HCT116 (cell line): Measurements from ENCODE around the gene RASGRF1. TPM values are rescaled to one million over a fixed set of nuclear protein-coding genes. Genes with fewer than 3 reads are reported as not detected.

Source experiments
- ATAC-seq: fragments of 200-7000 bp; cut with Tn5 transposase; 2 replicates; pipeline ENCODE4 v1.9.1; 2020; ENCODE audit warnings: mild to moderate bottlenecking, moderate library complexity
- BruUV-seq: library from RNA; stranded (reverse); fragments of 400-500 nt; replicated peaks from 2 replicates; lab custom pipeline; 2021; lab: Mats Ljungman, UMichigan
- CTCF ChIA-PET: fragments of 300-600 bp; sonication (Branson Sonifier 250); formaldehyde crosslinking; loops from one replicate; lab custom pipeline; 2021; ENCODE audit warnings: antibody characterized with exemption; lab: Charles Lee
- POLR2A ChIA-PET: fragments of 300-600, 350-600 bp; sonication (Branson Sonifier 250); formaldehyde crosslinking; loops from one replicate; lab custom pipeline; 2021; ENCODE audit warnings: antibody characterized with exemption; lab: Charles Lee
- RAD21 ChIA-PET, 2 experiments: fragments of 300-600 bp; sonication (Branson Sonifier 250); formaldehyde crosslinking; loops; one replicate each; lab custom pipeline; 2023; ENCODE audit warnings: low total read pairs in 2 of 2; ENCODE audit not compliant: uncharacterized antibody in 2 of 2, unreplicated experiment in 2 of 2, low non-redundant PET in 1 of 2; lab: Charles Lee
- DNase-seq: peaks from one replicate; pipeline ENCODE4 v3.0.0-alpha.2; 2010; ENCODE audit warnings: low read depth, low spot score
- H2AFZ ChIP-seq: fragments of 200-600 bp; shearing (Covaris generic), sonication (generic); 2 replicates; pipeline ENCODE4 v1.6.1; 2017; ENCODE audit warnings: low read depth, mixed run types, mixed read lengths, antibody characterized with exemption, low read length; ENCODE audit not compliant: poor library complexity, severe bottlenecking
- H3K27ac ChIP-seq: 2 replicates; pipeline ENCODE4 v1.5.1; 2012; ENCODE audit warnings: low read depth, low read length
- H3K27me3 ChIP-seq: fragments of 200-600 bp; sonication (generic); 2 replicates; pipeline ENCODE4 v1.6.1; 2016; ENCODE audit warnings: mixed run types, low read length, mixed read lengths; ENCODE audit not compliant: insufficient read depth
- H3K36me3 ChIP-seq, 2 experiments: fragments of 200-500 bp in 1 of 2; fragments of 200-600 bp in 1 of 2; sonication (Bioruptor generic) in 1 of 2; sonication (generic) in 1 of 2; 2 replicates each; pipeline versions ENCODE4 v1.5.1 to v1.6.1; 2014 to 2016; ENCODE audit warnings: low read length in 2 of 2, inconsistent platforms in 1 of 2, mixed read lengths in 1 of 2, mixed run types in 1 of 2; ENCODE audit not compliant: insufficient read depth in 2 of 2, control insufficient read depth in 1 of 2
- H3K4me1 ChIP-seq, 2 experiments: fragments of 200-600 bp in 1 of 2; sonication (generic) in 1 of 2; 2 replicates each; pipeline versions ENCODE4 v1.5.1 to v1.6.1; 2012 to 2017; ENCODE audit warnings: low read length in 2 of 2, inconsistent platforms in 1 of 2, mild to moderate bottlenecking in 1 of 2, mixed read lengths in 1 of 2, mixed run types in 1 of 2, moderate library complexity in 1 of 2; ENCODE audit not compliant: insufficient read depth in 2 of 2, control insufficient read depth in 1 of 2
- H3K4me2 ChIP-seq: fragments of 200-600 bp; sonication (generic); 2 replicates; pipeline ENCODE4 v1.6.1; 2017; ENCODE audit warnings: mixed run types, low read length, mixed read lengths
- H3K4me3 ChIP-seq, 2 experiments: fragments of 200-600 bp in 1 of 2; sonication (generic) in 1 of 2; replicated peaks in 1 of 2; 2 replicates each; pipeline ENCODE4 v1.5.1; 2011 to 2016; ENCODE audit warnings: low read length in 2 of 2, control low read depth in 1 of 2, low read depth in 1 of 2, mild to moderate bottlenecking in 1 of 2, mixed read lengths in 1 of 2, mixed run types in 1 of 2
- H3K79me2 ChIP-seq: fragments of 200-600 bp; sonication (generic); 2 replicates; pipeline ENCODE4 v1.6.1; 2017; ENCODE audit warnings: mild to moderate bottlenecking, mixed run types, low read length, moderate library complexity, mixed read lengths; ENCODE audit not compliant: insufficient read depth
- H3K9ac ChIP-seq: fragments of 200-600 bp; sonication (generic); 2 replicates; pipeline ENCODE4 v1.6.1; 2016; ENCODE audit warnings: low read length, mixed read lengths
- H3K9me2 ChIP-seq: fragments of 200-600 bp; sonication (generic), shearing (Covaris generic); 2 replicates; pipeline ENCODE4 v1.6.1; 2017; ENCODE audit warnings: mixed run types, mild to moderate bottlenecking, moderate library complexity; ENCODE audit not compliant: insufficient read depth
- H3K9me3 ChIP-seq, 2 experiments: fragments of 200-500 bp in 1 of 2; fragments of 200-600 bp in 1 of 2; sonication (Bioruptor generic) in 1 of 2; sonication (generic) in 1 of 2; 2 replicates each; pipeline ENCODE4 v1.6.1; 2014 to 2017; ENCODE audit warnings: low read length in 2 of 2, mixed read lengths in 2 of 2, inconsistent platforms in 1 of 2, low read depth in 1 of 2, mild to moderate bottlenecking in 1 of 2, mixed run types in 1 of 2, moderate library complexity in 1 of 2; ENCODE audit not compliant: control insufficient read depth in 1 of 2, insufficient read depth in 1 of 2
- H4K20me1 ChIP-seq: fragments of 200-600 bp; sonication (generic), shearing (Covaris generic); 2 replicates; pipeline ENCODE4 v1.6.1; 2017; ENCODE audit warnings: mixed run types, mild to moderate bottlenecking, moderate library complexity; ENCODE audit not compliant: insufficient read depth
- ATF3 ChIP-seq: IDR thresholded peaks from 2 replicates; pipeline ENCODE4 v1.6.1; 2012
- CBX3 ChIP-seq: IDR thresholded peaks from 2 replicates; pipeline ENCODE4 v1.6.1; 2012; ENCODE audit warnings: low read depth
- CEBPB ChIP-seq: IDR thresholded peaks from 2 replicates; pipeline ENCODE4 v1.6.1; 2012; ENCODE audit warnings: low read depth
- CTCF ChIP-seq, 3 experiments: fragments of 200-600 bp in 1 of 3; sonication (generic) in 1 of 3; IDR thresholded peaks in 2 of 3; conservative IDR thresholded peaks in 1 of 3; 2 replicates each; pipeline ENCODE4 v1.5.1; 2012 to 2017; ENCODE audit warnings: low read depth in 2 of 3, low read length in 2 of 3, antibody characterized with exemption in 1 of 3, borderline replicate concordance in 1 of 3, control low read depth in 1 of 3, mild to moderate bottlenecking in 1 of 3, mixed read lengths in 1 of 3, mixed run types in 1 of 3, moderate library complexity in 1 of 3; ENCODE audit not compliant: insufficient read depth in 1 of 3
- EGR1 ChIP-seq: IDR thresholded peaks from 2 replicates; pipeline ENCODE4 v1.6.1; 2012; ENCODE audit warnings: low read depth
- ELF1 ChIP-seq: IDR thresholded peaks from 2 replicates; pipeline ENCODE4 v1.6.1; 2012; ENCODE audit warnings: low read depth, borderline replicate concordance
- EZH2 ChIP-seq: fragments of 200-600 bp; sonication (generic); IDR thresholded peaks from 2 replicates; pipeline ENCODE4 v1.6.1; 2017; ENCODE audit warnings: antibody characterized with exemption, mixed run types
- EZH2phosphoT487 ChIP-seq: fragments of 200-600 bp; IDR thresholded peaks from 2 replicates; pipeline ENCODE4 v1.6.1; 2018; ENCODE audit warnings: antibody characterized with exemption, borderline replicate concordance
- JUND ChIP-seq: IDR thresholded peaks from 2 replicates; pipeline ENCODE4 v1.6.1; 2012
- POLR2A ChIP-seq: IDR thresholded peaks from 2 replicates; pipeline ENCODE4 v1.7.0; 2011; ENCODE audit warnings: borderline replicate concordance; ENCODE audit not compliant: insufficient read depth, insufficient read length; ENCODE audit errors: extremely low read depth
- SP1 ChIP-seq: IDR thresholded peaks from 2 replicates; pipeline ENCODE4 v1.6.1; 2012; ENCODE audit warnings: low read depth
- SRF ChIP-seq: IDR thresholded peaks from 2 replicates; pipeline ENCODE4 v1.6.1; 2012; ENCODE audit warnings: low read depth
- TCF7L2 ChIP-seq: IDR thresholded peaks from 2 replicates; pipeline ENCODE4 v1.7.0; 2011; ENCODE audit warnings: borderline replicate concordance, inconsistent platforms; ENCODE audit not compliant: insufficient read depth, insufficient read length; ENCODE audit errors: extremely low read depth
- YY1 ChIP-seq: IDR thresholded peaks from 2 replicates; pipeline ENCODE4 v1.6.1; 2011; ENCODE audit warnings: low read length, low read depth, moderate library complexity, mild to moderate bottlenecking; ENCODE audit not compliant: insufficient replicate concordance; ENCODE audit errors: extremely low read depth
- ZBTB33 ChIP-seq: IDR thresholded peaks from 2 replicates; pipeline ENCODE4 v1.6.1; 2011; ENCODE audit warnings: mild to moderate bottlenecking, low read length, moderate library complexity; ENCODE audit not compliant: insufficient replicate concordance; ENCODE audit errors: extremely low read depth
- ZNF274 ChIP-seq: fragments of 200-500 bp; sonication (Bioruptor generic); IDR thresholded peaks from 2 replicates; pipeline ENCODE4 v1.6.1; 2014; ENCODE audit warnings: mild to moderate bottlenecking, low read depth, low read length, inconsistent platforms
- intact Hi-C: fragments of 100-400 bp; cut with micrococcal nuclease; formaldehyde crosslinking; loops from 2 replicates; pipeline ENCODE4 v1.10.0; 2022
- total RNA-seq: library from RNA; stranded (reverse); gene quantifications from one replicate; pipeline ENCODE4 v1.2.1, GENCODE V29; 2021; ENCODE audit not compliant: unreplicated experiment

RASGRF1 gene
- total RNA-seq, 1 experiment from 2014 or later = 2.4 TPM

- H2AFZ ChIP-seq = no peak overlapping the region
- TF ChIP-seq SRF (no peak), ELF1 (no peak), JUND (no peak), ZBTB33 (no peak), SP1 (no peak), ATF3 (no peak), TCF7L2 (no peak), EGR1 (no peak), CTCF (IDR thresholded peaks at IDR 0.05 in 2 of 3, conservative IDR thresholded peaks at IDR 0.05 in 1 of 3; ENCODE audit: borderline replicate concordance in 1 of 3, insufficient read depth in 1 of 3, low read depth in 2 of 3, low read length in 2 of 3) (no peak), ZNF274 (no peak), EZH2 (no peak), EZH2phosphoT487 (no peak), CBX3 (no peak), YY1 (no peak), CEBPB (no peak), POLR2A (no peak)
- TF ChIP-seq, all 23 proteins: peak for 0
- Histone ChIP-seq H4K20me1 (no peaks in the 10 kb centered on the region), H3K27ac (no peak overlapping the region), H3K36me3 (no peaks in the 10 kb centered on the region), H3K79me2 (no peaks in the 10 kb centered on the region), H3K27me3 (no peaks in the 10 kb centered on the region), H3K9me2 (no peaks in the 10 kb centered on the region), H3K4me1 (peaks cover 12 to 23% of the 10 kb centered on the region in 2 experiments; a peak in 3 of 4 replicates), H3K9ac (no peak overlapping the region), H3K4me3 (no peak overlapping the region), H3K4me2 (no peak overlapping the region), H3K9me3 (no peaks in the 10 kb centered on the region)
- DNase-seq = no peak
- ChIA-PET CTCF (no interaction called here), POLR2A (no interaction called here), RAD21 (no interaction called here)
- ATAC-seq = no peak
- intact Hi-C loops = no loop called here
- BruUV-seq = no TSS peak
These were observed 135.2 kb downstream of the RASGRF1 start for GRCh38 chr15:78955355-78955754.
